HG02884 (cell line): ENCODE measurements around the gene FSTL3.

Experiments
- ATAC-seq: cut with Tn5 transposase; IDR thresholded peaks from one replicate; pipeline ENCODE4 v1.9.1; 2021; ENCODE audit warnings: mild to moderate bottlenecking, moderate library complexity; ENCODE audit not compliant: unreplicated experiment

FSTL3 gene

GRCh38 chr19:732148-733069 lies 56.2 kb downstream of the FSTL3 start:
- ATAC-seq = no peak
